Neural cell (in vitro differentiated cells): ENCODE data around the gene SELL. TPM values are rescaled to one million over a fixed set of nuclear protein-coding genes. Genes with fewer than 3 reads are reported as not detected.

ENCODE experiments used
- H2AFZ ChIP-seq: fragments of 200-600, 300-800 bp; sonication (generic), shearing (Covaris generic); 2 replicates; pipeline ENCODE4 v1.6.0; 2014; ENCODE audit warnings: low read depth, mild to moderate bottlenecking, antibody characterized with exemption, low read length, moderate library complexity
- H3F3A ChIP-seq: fragments of 200-600 bp; shearing (Covaris generic); 2 replicates; pipeline ENCODE4 v1.6.1; 2016; ENCODE audit warnings: mild to moderate bottlenecking, moderate library complexity, mixed read lengths, antibody characterized with exemption, low read length; ENCODE audit not compliant: insufficient read depth, poor library complexity, severe bottlenecking
- H3K27ac ChIP-seq: fragments of 200-600, 300-800 bp; sonication (generic), shearing (Covaris generic); 2 replicates; pipeline ENCODE4 v1.5.1; 2014; ENCODE audit warnings: mild to moderate bottlenecking, low read length, moderate library complexity
- H3K27me3 ChIP-seq: fragments of 300-800, 200-600 bp; sonication (generic), shearing (Covaris generic); 2 replicates; pipeline ENCODE4 v1.6.0; 2014; ENCODE audit warnings: mild to moderate bottlenecking, low read depth, low read length, moderate library complexity; ENCODE audit not compliant: insufficient read depth
- H3K36me3 ChIP-seq: fragments of 300-800, 200-600 bp; sonication (generic), shearing (Covaris generic); 2 replicates; pipeline ENCODE4 v1.5.1; 2014; ENCODE audit warnings: mild to moderate bottlenecking, antibody characterized with exemption, low read length, moderate library complexity; ENCODE audit not compliant: insufficient read depth
- H3K4me2 ChIP-seq: fragments of 300-800, 200-600 bp; sonication (generic), shearing (Covaris generic); 2 replicates; pipeline ENCODE4 v1.6.0; 2014; ENCODE audit warnings: mild to moderate bottlenecking, low read length
- H3K4me3 ChIP-seq: fragments of 300-800, 200-600 bp; sonication (generic), shearing (Covaris generic); 2 replicates; pipeline ENCODE4 v1.5.1; 2014; ENCODE audit warnings: mild to moderate bottlenecking, low read length, moderate library complexity
- H3K79me2 ChIP-seq: fragments of 200-600 bp; shearing (Covaris generic); replicated peaks from 2 replicates; pipeline ENCODE4 v1.6.0; 2014; ENCODE audit warnings: mild to moderate bottlenecking, low read length, moderate library complexity; ENCODE audit not compliant: insufficient read depth
- H3K9ac ChIP-seq: fragments of 300-800, 200-600 bp; sonication (generic), shearing (Covaris generic); 2 replicates; pipeline ENCODE4 v1.6.1; 2016; ENCODE audit warnings: mild to moderate bottlenecking, low read length, mixed read lengths
- H3K9me2 ChIP-seq: fragments of 200-600 bp; shearing (Covaris generic); 2 replicates; pipeline ENCODE4 v1.6.1; 2016; ENCODE audit warnings: mild to moderate bottlenecking, low read length, mixed read lengths; ENCODE audit not compliant: insufficient read depth
- H3K9me3 ChIP-seq: fragments of 200-600, 300-800 bp; sonication (generic), shearing (Covaris generic); 2 replicates; pipeline ENCODE4 v1.6.1; 2016; ENCODE audit warnings: mild to moderate bottlenecking, mixed run types, low read length, moderate library complexity, mixed read lengths
- H4K20me1 ChIP-seq: fragments of 200-600 bp; shearing (Covaris generic); 2 replicates; pipeline ENCODE4 v1.6.1; 2016; ENCODE audit warnings: mild to moderate bottlenecking, mixed run types; ENCODE audit not compliant: insufficient read depth
- CTCF ChIP-seq: fragments of 450-650 bp; IDR thresholded peaks from 2 replicates; pipeline ENCODE4 v1.5.1; 2014; ENCODE audit warnings: antibody characterized with exemption, mild to moderate bottlenecking, moderate library complexity; ENCODE audit not compliant: poor library complexity, severe bottlenecking
- EP300 ChIP-seq: fragments of 450-650 bp; conservative IDR thresholded peaks from 2 replicates; pipeline ENCODE4 v1.6.1; 2014; ENCODE audit warnings: antibody characterized with exemption, mild to moderate bottlenecking, moderate library complexity; ENCODE audit not compliant: poor library complexity, severe bottlenecking
- EZH2 ChIP-seq: fragments of 200-600, 300-800 bp; shearing (Covaris generic), sonication (generic); IDR thresholded peaks from 2 replicates; pipeline ENCODE4 v1.6.1; 2014; ENCODE audit warnings: antibody characterized with exemption, low read length, borderline replicate concordance, mild to moderate bottlenecking; ENCODE audit not compliant: insufficient read depth, poor library complexity, severe bottlenecking
- MXI1 ChIP-seq: fragments of 450-650 bp; conservative IDR thresholded peaks from 2 replicates; pipeline ENCODE4 v1.6.1; 2014; ENCODE audit warnings: antibody characterized with exemption, mild to moderate bottlenecking; ENCODE audit not compliant: poor library complexity, severe bottlenecking
- POLR2AphosphoS5 ChIP-seq: IDR thresholded peaks from 2 replicates; pipeline ENCODE4 v1.6.1; 2012
- RAD21 ChIP-seq: fragments of 450-650 bp; conservative IDR thresholded peaks from 2 replicates; pipeline ENCODE4 v1.6.1; 2014; ENCODE audit warnings: antibody characterized with exemption, mild to moderate bottlenecking, moderate library complexity
- REST ChIP-seq: IDR thresholded peaks from 2 replicates; pipeline ENCODE4 v1.6.1; 2012; ENCODE audit warnings: borderline replicate concordance
- SMC3 ChIP-seq: fragments of 450-650 bp; conservative IDR thresholded peaks from 2 replicates; pipeline ENCODE4 v1.6.1; 2014; ENCODE audit warnings: antibody characterized with exemption, mild to moderate bottlenecking, moderate library complexity; ENCODE audit not compliant: poor library complexity
- TAF1 ChIP-seq: IDR thresholded peaks from 2 replicates; pipeline ENCODE4 v1.6.1; 2012; ENCODE audit warnings: low read depth
- polyA plus RNA-seq: library from polyadenylated mRNA; depleted of rRNA; stranded (reverse); fragments of >200 nt; gene quantifications from 2 replicates; pipeline ENCODE4 v1.2.3, GENCODE V29; 2014

SELL gene
- polyA plus RNA-seq, 1 donor from 2014 or later: not detected

GRCh38 chr1:169727307-169727706, 15.9 kb upstream of the SELL start:
- Histone ChIP-seq H3K4me2 (no peak overlapping the region), H3K4me3 (no peak overlapping the region), H4K20me1 (no peaks in the 10 kb centered on the region), H3K27ac (no peak overlapping the region), H3K27me3 (no peaks in the 10 kb centered on the region), H3K9me2 (no peaks in the 10 kb centered on the region), H3K9me3 (no peaks in the 10 kb centered on the region), H3F3A (no peaks in the 10 kb centered on the region), H2AFZ (no peak overlapping the region), H3K79me2 (no peaks in the 10 kb centered on the region), H3K9ac (no peak overlapping the region), H3K36me3 (no peaks in the 10 kb centered on the region)
- no peak for TF ChIP-seq RAD21
- no peak for TF ChIP-seq EZH2
- TF ChIP-seq MXI1: no peak
- no peak for TF ChIP-seq SMC3
- no peak for TF ChIP-seq REST
- no peak for TF ChIP-seq CTCF
- no peak for TF ChIP-seq EP300
- no peak for TF ChIP-seq POLR2AphosphoS5
- TF ChIP-seq TAF1: no peak

- TF ChIP-seq RAD21: no peak
- TF ChIP-seq REST: no peak
- no peak for TF ChIP-seq EP300
- no peak for TF ChIP-seq MXI1
- no peak for TF ChIP-seq SMC3
- no peak for TF ChIP-seq TAF1
- TF ChIP-seq EZH2: no peak
- TF ChIP-seq CTCF: no peak
- no peak for TF ChIP-seq POLR2AphosphoS5
- Histone ChIP-seq H3K36me3 (no peaks in the 10 kb centered on the region), H3K27ac (no peak overlapping the region)
These were observed 15.4 kb upstream of the SELL start for GRCh38 chr1:169726851-169727250.

More at GRCh38 chr1:169726851-169727250, 15.4 kb upstream of the SELL start:
- Histone ChIP-seq H3K27me3 (no peaks in the 10 kb centered on the region), H3F3A (no peaks in the 10 kb centered on the region), H4K20me1 (no peaks in the 10 kb centered on the region), H3K9me2 (no peaks in the 10 kb centered on the region), H2AFZ (no peak overlapping the region), H3K79me2 (no peaks in the 10 kb centered on the region), H3K9ac (no peak overlapping the region), H3K4me3 (no peak overlapping the region), H3K4me2 (no peak overlapping the region), H3K9me3 (no peaks in the 10 kb centered on the region)
